NB4 (cell line): Measurements from ENCODE around the gene ZNF653.
A peak's percentile ranks its signal among the peaks of the same experiment; 100 is the strongest.

Experiments used
- DNase-seq: peaks from one replicate; pipeline ENCODE4 v3.0.0; 2010; ENCODE audit warnings: low read depth
- H3K4me3 ChIP-seq: one replicate; pipeline ENCODE4 v1.5.1; 2011; ENCODE audit warnings: mild to moderate bottlenecking, low read depth, low read length, moderate library complexity
- CTCF ChIP-seq: IDR thresholded peaks from one replicate; pipeline ENCODE4 v1.5.1; 2012; ENCODE audit warnings: low read depth, low read length
- MAX ChIP-seq: IDR thresholded peaks from 2 replicates; pipeline ENCODE4 v1.6.1; 2011; ENCODE audit warnings: low read depth, low read length
- MYC ChIP-seq: IDR thresholded peaks from 2 replicates; pipeline ENCODE4 v1.6.1; 2011; ENCODE audit warnings: low read depth, low read length
- POLR2A ChIP-seq: IDR thresholded peaks from 2 replicates; pipeline ENCODE4 v1.6.1; 2011; ENCODE audit warnings: mild to moderate bottlenecking; ENCODE audit not compliant: insufficient read length; ENCODE audit errors: extremely low read depth

The ZNF653 gene

GRCh38 chr19:11530432-11530831, 24.8 kb upstream of the ZNF653 start:
- peak; percentile 33 for TF ChIP-seq CTCF
- TF ChIP-seq MAX, result peak; percentile 96
- TF ChIP-seq MYC, result peak; percentile 84
- TF ChIP-seq POLR2A, result no peak
- peak; percentile 75 for DNase-seq
- no peak overlapping the region for H3K4me3 ChIP-seq

- peak within 1 kb of the TSS; percentile 85 for H3K4me3 ChIP-seq
- peak; percentile 98 for DNase-seq
- TF ChIP-seq CTCF (no peak), MYC (peak; percentile 81; the same call in 1 of the 2 replicates), MAX (peak; percentile 61), POLR2A (peak; percentile 42)
These were observed 23.1 kb upstream of the ZNF653 start, which contains the start of gene ECSIT for GRCh38 chr19:11528551-11529341. Gene ECSIT (minus strand): TSS chr19:11529134. CDS start chr19:11519170, 9,964 bp downstream.

GRCh38 chr19:11519138-11519537, 13.5 kb upstream of the ZNF653 start:
- TF ChIP-seq CTCF (no peak), MYC (no peak), POLR2A (no peak), MAX (no peak)
- DNase-seq, result no peak
- H3K4me3 ChIP-seq, result no peak overlapping the region

- no peak overlapping the region for H3K4me3 ChIP-seq
- no peak for TF ChIP-seq POLR2A
- no peak for TF ChIP-seq MYC
- TF ChIP-seq MAX, result no peak
- TF ChIP-seq CTCF, result no peak
- no peak for DNase-seq
These were observed 8.3 kb upstream of the ZNF653 start for GRCh38 chr19:11513946-11514345.

GRCh38 chr19:11510444-11510843, 4.8 kb upstream of the ZNF653 start:
- H3K4me3 ChIP-seq, result no peak overlapping the region
- TF ChIP-seq MAX (no peak), CTCF (no peak), POLR2A (no peak), MYC (no peak)
- no peak for DNase-seq
